ENCODE results near the gene NSMCE1. TPM values are rescaled to one million over a fixed set of nuclear protein-coding genes. Genes with fewer than 3 reads are reported as not detected.
"Not testable (repeated sequence)": the region's sequence is repeated elsewhere in the genome, so short reads cannot be mapped to it uniquely, and the experiment has no call there.

Gene NSMCE1
- total and polyA plus RNA-seq, 10 donors = 18.4 to 79.0 (median 36.7) TPM

DNA sequence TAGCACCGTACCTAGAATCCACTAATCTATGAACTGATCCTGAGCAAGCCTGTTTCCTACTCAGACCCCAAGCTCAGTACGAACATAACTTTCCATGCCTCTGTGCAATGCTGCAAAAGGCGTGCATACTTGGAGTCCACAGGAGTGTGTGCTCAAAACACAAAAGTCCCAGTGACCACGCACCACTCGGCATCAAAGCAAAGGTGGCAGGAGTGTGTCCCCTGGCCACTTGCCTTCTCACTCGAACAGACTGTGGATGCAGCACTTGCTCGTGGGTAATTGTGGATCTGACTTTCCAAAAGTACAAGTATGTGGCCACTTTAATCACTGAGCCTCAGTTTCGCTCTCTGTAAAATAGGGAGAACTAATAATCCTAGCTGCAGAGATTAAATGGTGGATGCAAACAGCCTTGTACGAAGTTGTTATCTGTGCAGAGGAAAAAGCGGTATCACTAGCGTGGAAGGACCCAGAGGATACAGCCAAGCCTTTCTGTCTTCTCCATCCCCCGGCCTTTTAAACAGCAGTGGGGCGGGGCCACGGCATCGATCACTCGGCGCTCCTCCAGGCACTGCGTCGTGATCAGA is 65.6 kb downstream of the NSMCE1 start:
- H3K27ac ChIP-seq = peak overlapping the region; percentile 96 to 99 (median 96)
- whole genome bisulfite sequencing, 5 donors = 24 to 26% (median 26%) methylated on average over 17 to 19 of the region's 19 CpGs
- TF ChIP-seq POLR2AphosphoS5 (IDR thresholded peaks at IDR 0.05) (no peak), POLR2A (IDR thresholded peaks at IDR 0.05) (no peak)
- TF ChIP-seq, protein P1, sequence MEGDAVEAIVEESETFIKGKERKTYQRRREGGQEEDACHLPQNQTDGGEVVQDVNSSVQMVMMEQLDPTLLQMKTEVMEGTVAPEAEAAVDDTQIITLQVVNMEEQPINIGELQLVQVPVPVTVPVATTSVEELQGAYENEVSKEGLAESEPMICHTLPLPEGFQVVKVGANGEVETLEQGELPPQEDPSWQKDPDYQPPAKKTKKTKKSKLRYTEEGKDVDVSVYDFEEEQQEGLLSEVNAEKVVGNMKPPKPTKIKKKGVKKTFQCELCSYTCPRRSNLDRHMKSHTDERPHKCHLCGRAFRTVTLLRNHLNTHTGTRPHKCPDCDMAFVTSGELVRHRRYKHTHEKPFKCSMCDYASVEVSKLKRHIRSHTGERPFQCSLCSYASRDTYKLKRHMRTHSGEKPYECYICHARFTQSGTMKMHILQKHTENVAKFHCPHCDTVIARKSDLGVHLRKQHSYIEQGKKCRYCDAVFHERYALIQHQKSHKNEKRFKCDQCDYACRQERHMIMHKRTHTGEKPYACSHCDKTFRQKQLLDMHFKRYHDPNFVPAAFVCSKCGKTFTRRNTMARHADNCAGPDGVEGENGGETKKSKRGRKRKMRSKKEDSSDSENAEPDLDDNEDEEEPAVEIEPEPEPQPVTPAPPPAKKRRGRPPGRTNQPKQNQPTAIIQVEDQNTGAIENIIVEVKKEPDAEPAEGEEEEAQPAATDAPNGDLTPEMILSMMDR (IDR thresholded peaks at IDR 0.05 in 8 of 11, conservative IDR thresholded peaks at IDR 0.05 in 3 of 11) = no peak
- H3K9me3 ChIP-seq = no peaks in the 10 kb centered on the region
- H3K36me3 ChIP-seq = peaks cover 0 to 15% (median 0%) of the 10 kb centered on the region in 6 donors
- H3K4me3 ChIP-seq = peak overlapping the region; percentile 46 to 80 (median 54)
- peaks cover 23 to 69% (median 37%) of the 10 kb centered on the region in 6 donors for H3K4me1 ChIP-seq
- intact Hi-C loops (cut with DNase I; ENCODE audit: low total_unique reads) = no loop called here
- DNase-seq = peak; percentile 98
- no peaks in the 10 kb centered on the region for H3K27me3 ChIP-seq (replicated peaks in 1 of 7)

DNA sequence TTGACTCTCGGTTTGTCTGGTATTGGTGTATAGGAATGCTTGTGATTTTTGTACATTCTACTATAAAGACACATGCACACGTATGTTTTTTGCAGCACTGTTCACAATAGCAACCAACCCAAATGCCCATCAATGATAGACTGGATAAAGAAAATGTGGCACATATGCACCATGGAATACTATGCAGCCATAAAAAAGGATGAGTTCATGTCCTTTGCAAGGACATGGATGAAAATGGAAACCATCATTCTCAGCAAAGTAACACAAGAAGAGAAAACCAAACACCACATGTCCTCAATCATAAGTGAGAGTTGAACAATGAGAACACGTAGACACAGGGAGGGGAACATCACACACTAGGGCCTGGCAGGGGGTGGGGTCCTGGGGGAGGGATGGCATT is 67.7 kb downstream of the NSMCE1 start:
- H3K36me3 ChIP-seq; DNase-seq; H3K4me3 ChIP-seq; H3K9me3 ChIP-seq; H3K27me3 ChIP-seq (replicated peaks in 1 of 7); intact Hi-C loops (cut with DNase I; ENCODE audit: low total_unique reads): not testable (repeated sequence)
- WGBS, 5 donors = 94 to 100% (median 96%) methylated on average over 3 of the region's 3 CpGs
- peaks cover 23 to 66% (median 37%) of the 10 kb centered on the region in 6 donors for H3K4me1 ChIP-seq
- peak overlapping the region in 2 of 8 donors; percentile 77 to 87 for H3K27ac ChIP-seq

DNA sequence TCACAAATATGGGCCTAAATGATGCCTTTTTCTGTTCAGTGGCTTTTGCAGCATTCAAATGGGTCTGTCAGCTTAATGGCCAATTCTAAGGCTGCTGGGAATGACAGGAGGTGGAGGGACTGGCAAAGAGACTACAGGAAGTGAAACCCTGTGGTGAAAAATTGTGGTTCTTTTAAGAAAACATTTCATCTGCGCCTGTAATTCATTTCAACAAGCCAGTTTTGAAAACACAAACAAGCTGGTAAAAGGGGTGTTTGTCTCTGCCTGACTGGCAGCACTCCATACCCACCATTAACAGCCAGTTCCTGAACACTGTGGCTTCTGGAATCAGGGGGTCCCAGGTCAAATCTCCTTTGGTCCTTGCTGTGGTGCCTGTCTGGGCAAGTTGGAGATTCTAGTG is 68.8 kb downstream of the NSMCE1 start:
- peak overlapping the region; percentile 58 to 87 (median 78) for H3K27ac ChIP-seq

DNA sequence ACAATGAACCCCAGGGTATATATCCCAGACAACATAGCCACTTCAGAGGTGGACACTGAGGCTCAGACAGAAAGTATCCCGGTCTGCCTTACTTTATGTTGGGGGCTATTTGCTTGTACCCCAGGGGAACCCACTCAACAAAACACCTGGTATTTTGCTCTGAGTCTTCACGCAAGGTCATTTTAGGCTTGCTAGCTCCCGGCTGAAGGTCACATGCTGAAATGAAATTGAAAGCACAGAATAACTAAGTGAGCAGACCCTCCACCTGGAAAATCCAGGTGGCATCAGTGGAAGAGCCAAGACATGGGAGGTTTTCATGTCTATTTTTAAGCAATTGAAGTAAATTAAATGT is 69.4 kb downstream of the NSMCE1 start:
- H3K9me3 ChIP-seq = peaks cover 0 to 8% (median 0%) of the 10 kb centered on the region in 8 donors
- no peaks in the 10 kb centered on the region for H3K36me3 ChIP-seq
- peaks cover 18 to 49% (median 27%) of the 10 kb centered on the region in 6 donors for H3K4me1 ChIP-seq
- intact Hi-C loops (cut with DNase I; ENCODE audit: low total_unique reads) = no loop called here
- no peaks in the 10 kb centered on the region for H3K27me3 ChIP-seq (replicated peaks in 1 of 7)
- TF ChIP-seq, protein P1 (IDR thresholded peaks at IDR 0.05 in 8 of 11, conservative IDR thresholded peaks at IDR 0.05 in 3 of 11) = no peak
- no peak for TF ChIP-seq POLR2A (IDR thresholded peaks at IDR 0.05)
- TF ChIP-seq POLR2AphosphoS5 (IDR thresholded peaks at IDR 0.05) = no peak
- no peak for DNase-seq
- whole genome bisulfite sequencing, 5 donors = 42 to 67% (median 51%) methylated on average over 3 of the region's 3 CpGs
- peak overlapping the region in 7 of 8 donors; percentile 58 to 87 (median 79) for H3K27ac ChIP-seq
- H3K4me3 ChIP-seq = peak overlapping the region in 1 of 8 donors; percentile 4

More for the DNA sequence above, 68.8 kb downstream of the NSMCE1 start:
- Histone ChIP-seq H3K4me3 (peak overlapping the region in 1 of 8 donors; percentile 4), H3K9me3 (peaks cover 0 to 4% (median 0%) of the 10 kb centered on the region in 8 donors), H3K27me3 (replicated peaks in 1 of 7) (no peaks in the 10 kb centered on the region), H3K4me1 (peaks cover 22 to 54% (median 33%) of the 10 kb centered on the region in 6 donors), H3K36me3 (no peaks in the 10 kb centered on the region)
- no peak for TF ChIP-seq POLR2A (IDR thresholded peaks at IDR 0.05)
- TF ChIP-seq, protein P1 (IDR thresholded peaks at IDR 0.05 in 8 of 11, conservative IDR thresholded peaks at IDR 0.05 in 3 of 11) = no peak
- TF ChIP-seq POLR2AphosphoS5 (IDR thresholded peaks at IDR 0.05) = no peak
- intact Hi-C loops (cut with DNase I; ENCODE audit: low total_unique reads) = no loop called here
- 0 to 7% (median 5%) methylated on average over 1 of the region's 1 CpG for WGBS, 5 donors
- DNase-seq = peak; percentile 47

All from spleen (tissue), 11 donors.